Right renal pelvis (tissue), 4 donors: ENCODE measurements around the gene CHST15. TPM values are rescaled to one million over a fixed set of nuclear protein-coding genes. Genes with fewer than 3 reads are reported as not detected.

Experiments
- DNase-seq, 4 donors: peaks; one replicate each; pipeline ENCODE4 v3.0.0-alpha.2; 2013; ENCODE audit warnings: low read depth in 4 of 4, low spot score in 3 of 4, missing footprints in 1 of 4
- polyA plus RNA-seq, 4 donors: library from polyadenylated mRNA; unstranded; fragments of 120-200 nt; gene quantifications; one replicate each; pipeline ENCODE4 v1.2.1, GENCODE V29; 2013; ENCODE audit not compliant: insufficient read length in 4 of 4

CHST15 gene
- polyA plus RNA-seq, 4 donors = 17.1 to 23.5 (median 20.9) TPM

DNA sequence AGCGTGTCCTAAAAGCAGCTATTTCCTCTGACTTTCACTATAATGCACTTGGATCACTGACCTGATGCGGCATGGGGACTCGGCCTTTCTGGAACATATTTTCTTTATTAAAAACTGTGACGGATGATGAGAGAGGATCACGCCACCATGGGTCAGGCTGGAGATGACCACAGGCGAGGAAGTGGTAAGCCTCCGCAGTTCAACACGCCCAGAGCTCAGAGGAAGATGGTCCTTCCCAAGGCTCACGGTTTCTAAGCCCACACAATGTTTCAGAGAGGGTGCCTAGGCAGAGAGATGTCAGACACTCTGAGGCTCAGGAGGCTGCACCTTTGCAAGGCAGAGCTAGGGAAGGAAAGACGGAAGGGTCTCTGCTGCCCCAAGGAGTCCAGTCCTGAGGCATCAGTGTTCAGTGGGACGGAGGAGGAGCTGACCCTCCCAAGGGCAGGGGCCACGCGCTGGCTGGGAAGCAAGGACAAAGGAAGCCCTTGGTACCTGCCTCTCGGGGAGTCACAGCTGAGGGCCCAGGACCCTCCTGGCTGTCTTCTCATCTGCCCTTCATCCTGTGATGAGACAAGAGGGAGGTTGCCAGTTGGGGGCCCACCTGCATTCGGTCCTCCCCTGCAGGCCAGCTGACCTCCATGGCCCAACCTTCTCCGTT, 9.5 kb downstream of the CHST15 start:
- no peak for DNase-seq

DNA sequence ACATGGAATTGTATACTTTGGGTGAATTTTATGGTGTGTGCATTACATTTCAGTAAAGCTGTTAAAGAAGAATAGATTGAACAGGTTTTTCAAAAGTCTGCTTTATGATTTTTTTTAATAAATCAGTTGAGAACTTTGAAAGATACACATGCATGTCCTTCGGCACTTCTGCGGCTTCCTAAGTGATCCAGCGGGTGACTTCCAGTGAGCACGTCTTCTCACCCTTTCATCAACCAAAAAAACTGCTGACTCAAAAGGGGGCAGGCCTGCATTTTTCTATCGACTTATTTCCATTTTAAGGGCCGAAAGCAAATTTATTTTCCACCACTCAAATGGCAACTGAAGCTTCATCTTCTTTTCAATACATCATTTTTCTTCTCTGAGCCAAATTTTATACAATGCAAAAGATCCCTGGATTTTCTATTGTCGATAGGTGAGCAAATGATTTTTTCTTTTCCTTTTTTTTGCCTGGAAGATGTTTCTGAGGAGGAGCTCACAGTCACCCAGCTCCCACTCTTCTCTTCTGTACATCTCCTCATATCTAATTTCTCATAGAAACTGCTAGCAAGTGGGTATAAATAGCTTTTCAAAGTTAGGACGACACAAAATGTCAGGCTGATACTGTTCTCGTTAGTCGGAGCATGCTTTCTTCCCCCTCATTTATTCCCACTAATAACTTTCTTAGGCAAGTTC, 10.2 kb downstream of the CHST15 start:
- DNase-seq = no peak

- DNase-seq = no peak
Measured at GRCh38 chr10:124082555-124082954, 10.8 kb downstream of the CHST15 start.

DNA sequence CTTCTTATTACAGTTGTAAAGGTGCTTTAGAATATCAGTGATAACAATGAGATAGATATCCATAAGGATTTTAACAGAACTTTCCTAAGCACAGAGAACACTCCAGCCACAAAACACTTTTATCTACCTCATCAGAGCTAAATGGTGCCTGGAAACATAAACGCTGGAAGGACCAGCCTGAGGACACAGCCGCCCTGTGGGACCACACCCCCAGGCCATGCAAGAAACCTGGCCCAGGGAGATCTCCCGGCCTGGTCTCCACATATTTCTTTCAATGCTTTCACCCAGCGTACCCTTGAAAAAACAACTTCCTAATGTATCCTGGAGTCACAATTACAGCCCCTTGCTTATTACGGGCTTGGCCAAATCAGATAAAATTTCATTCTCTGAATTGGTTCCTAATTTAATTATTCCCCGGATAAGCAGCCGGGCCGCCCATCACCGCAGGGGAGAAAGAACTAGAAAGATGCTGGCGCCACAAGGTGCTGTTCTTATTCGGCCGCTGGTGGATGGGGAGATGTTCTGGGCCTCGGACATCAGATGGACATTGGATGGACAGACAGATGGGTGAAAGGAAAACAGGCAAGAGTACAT, 11.8 kb downstream of the CHST15 start:
- no peak for DNase-seq

GRCh38 chr10:124079864-124080263, 13.5 kb downstream of the CHST15 start:
- DNase-seq = no peak

GRCh38 chr10:124078714-124079113, 14.7 kb downstream of the CHST15 start:
- DNase-seq = no peak

DNA sequence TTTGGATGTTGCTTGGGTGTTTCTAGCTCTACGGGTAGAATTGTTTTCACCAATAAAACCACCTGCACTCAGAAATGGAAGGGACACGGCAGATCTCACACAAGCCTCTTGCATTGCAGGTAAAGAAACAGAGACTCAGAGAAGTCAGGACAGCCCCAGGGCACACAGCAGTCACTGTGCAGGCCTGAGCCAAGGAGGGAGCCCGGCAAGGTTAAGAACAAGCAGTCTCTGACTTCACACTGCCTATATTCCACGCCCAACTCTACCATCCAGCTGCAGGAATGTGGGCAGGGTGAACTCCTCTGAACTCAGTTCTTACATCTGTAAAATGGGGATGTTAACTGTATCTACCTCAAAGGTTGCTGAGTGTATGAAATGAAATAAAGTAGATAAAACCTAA, 15.4 kb downstream of the CHST15 start:
- no peak for DNase-seq

- DNase-seq = no peak
Measured at GRCh38 chr10:124077208-124077993, 16.0 kb downstream of the CHST15 start.

- no peak for DNase-seq
Measured at GRCh38 chr10:124076148-124076733, 17.2 kb downstream of the CHST15 start.

- DNase-seq = no peak
Measured at GRCh38 chr10:124075231-124075955, 18.0 kb downstream of the CHST15 start.

GRCh38 chr10:124074501-124075109, 18.8 kb downstream of the CHST15 start:
- no peak for DNase-seq

DNA sequence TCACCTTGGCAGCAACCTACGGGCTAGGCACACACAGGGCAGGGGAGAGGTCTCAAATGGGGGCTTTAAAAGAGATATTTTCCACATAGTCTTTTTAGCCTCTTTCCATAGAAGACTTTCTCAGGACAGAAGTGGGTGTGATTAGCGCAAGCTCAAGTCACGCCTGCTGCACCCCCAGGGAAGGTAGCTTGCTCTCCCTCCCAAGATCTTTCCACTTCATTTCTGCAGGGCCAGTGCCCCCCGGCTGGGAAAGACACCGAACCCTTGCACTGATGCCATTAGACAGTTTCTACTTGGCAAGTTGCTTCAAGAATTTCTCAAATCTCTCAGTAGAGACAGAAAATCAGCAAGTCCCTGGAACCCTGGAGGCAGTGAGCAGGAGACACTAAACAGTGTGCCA, 19.4 kb downstream of the CHST15 start:
- no peak for DNase-seq

DNA sequence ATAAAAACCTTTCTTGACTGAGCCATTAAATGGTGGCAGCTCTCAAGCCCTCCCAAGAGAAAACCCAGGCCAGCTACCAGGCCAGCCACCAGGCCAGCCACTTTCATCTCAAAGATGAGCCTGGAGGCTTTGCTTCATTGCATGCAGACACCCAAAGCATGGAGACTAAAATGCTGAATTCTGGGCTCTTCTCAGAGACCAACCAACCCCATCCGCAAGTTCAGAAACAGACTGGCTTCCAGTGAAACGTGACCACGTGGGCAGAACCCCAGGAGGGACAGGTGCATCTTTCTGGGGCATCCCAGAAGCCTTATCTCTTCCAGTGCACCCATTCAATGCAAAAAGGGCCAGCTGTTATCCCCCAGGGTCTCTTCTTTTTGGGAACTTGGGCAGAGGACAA, 20.9 kb downstream of the CHST15 start:
- DNase-seq = no peak

DNA sequence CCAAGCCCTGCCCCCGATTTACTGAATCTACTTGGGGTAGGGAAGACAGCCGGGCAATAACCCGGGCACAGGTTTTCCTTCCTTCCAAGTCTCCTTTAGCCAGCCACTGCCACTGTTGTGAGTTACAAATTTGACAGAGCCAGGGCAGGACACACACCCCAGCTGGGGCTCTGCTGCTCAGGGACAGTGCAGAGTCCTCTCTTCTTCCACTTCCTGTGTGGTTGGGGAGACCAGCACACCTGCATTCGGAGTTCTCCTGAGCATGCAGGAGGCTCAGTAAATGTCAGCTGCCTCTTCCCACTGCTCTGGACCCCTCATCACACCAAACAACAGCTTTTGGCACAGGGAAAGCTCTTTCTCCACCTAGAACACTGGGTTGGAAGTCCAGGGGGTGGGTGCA, 21.3 kb downstream of the CHST15 start:
- no peak for DNase-seq

DNA sequence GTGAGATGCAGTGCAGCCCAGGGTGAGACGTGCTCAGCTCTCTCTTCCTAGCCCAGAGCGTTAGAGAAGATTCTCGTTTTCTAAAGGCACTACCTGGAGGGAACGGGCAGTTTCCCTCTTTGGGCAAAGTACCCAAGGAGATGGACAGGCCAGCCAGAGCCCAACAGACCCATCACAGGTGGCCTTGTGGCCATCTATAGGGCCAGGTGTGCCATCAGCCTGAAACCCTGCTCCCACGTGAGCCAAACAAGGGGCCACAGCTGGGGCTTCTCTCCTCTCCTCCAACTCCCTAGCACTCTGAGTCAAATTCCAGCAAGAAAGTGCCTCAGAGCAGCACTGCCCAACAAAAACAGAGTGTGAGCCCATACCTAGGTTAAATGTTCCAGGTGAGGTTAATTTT, 22.3 kb downstream of the CHST15 start:
- DNase-seq = no peak

DNA sequence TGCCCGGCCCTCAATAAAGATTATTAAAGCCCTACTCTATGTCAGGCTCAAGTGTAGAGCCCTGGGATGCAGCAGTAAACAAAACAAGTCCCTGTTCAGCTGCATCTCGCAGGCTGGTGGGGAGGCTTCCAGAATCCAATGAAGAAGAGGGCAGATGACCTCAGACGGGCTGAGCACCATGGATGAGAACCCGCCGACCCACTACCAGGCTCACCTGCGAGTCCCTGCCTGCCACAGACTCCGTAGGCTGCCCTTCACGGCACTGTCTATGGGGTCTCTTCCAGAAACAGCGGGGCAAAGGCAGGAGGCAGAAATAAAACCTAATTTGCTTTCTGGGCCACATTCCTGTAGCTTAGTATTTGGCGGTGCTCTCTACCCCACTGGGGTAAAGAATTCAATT, 22.7 kb downstream of the CHST15 start:
- no peak for DNase-seq

- DNase-seq = no peak
Measured at GRCh38 chr10:124069341-124070264, 23.8 kb downstream of the CHST15 start.

- no peak for DNase-seq
Measured at GRCh38 chr10:124068929-124069328, 24.5 kb downstream of the CHST15 start.
